Measurements from ENCODE around the gene WDR76.
"Not testable (repeated sequence)": the region's sequence is repeated elsewhere in the genome, so short reads cannot be mapped to it uniquely, and the experiment has no call there.

The WDR76 gene

DNA sequence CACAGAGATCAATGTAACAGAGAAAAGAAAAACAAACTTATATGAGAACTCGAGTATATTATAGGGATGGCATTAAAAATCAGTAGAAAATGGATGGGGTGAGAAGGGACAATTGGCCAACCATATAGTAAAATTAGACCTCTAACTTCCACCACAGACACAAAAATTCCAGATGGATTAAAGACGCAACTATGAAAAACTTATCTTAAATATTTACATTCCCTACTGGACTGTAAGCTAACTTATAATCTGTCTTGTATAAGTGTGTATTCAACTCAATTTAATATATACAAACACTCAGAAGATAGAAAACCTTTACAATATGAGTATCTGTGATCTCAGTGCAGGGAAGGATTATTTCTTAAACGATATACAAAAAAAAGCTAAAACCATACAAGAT is 5.3 kb upstream of the WDR76 start:
- DNase-seq (ENCODE audit: low read depth), result no peak

DNA sequence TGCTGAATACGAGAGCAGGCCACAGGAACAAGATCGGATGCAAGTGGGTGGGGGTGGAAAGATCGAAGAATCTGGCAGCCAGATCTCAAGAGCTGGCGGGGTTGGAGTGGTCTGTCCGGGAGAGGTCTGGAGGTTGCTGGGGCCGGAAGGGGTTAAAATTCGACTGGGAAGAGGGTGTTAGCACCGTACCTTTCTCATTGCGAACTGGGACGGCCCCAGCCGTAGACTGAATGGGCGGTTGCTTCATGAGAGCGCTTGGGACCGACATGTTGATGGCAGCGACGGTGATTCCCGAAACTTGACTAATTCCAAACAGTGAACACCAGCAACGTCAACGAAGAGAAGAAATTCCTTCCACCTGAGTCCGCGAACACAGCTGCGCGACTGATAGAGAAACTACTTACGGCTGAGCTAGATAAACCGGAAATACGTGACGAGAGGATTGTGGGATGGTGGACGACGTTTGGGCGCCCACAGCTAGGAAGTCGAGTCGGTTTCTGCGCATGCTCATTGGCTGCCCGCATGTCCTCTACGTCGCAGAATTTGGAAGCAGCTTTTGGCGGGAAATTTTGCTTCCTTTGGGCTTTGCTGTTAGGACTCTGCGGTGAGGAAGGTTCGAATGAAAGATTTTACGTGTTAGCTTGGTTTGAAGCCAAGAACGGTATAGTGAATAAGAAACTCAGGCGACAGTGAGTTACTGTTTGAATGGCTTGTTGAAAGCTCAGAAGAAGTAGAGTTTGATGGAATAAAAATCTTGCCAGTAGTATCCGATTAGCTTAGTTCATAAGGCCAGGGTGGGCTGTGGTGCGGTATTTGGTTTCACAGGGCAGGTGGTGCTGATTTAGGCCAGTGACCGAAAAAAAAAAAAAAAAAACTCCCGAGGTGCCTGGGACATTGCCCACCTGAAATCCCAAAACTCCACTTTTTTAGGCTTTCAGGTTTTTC is 2.2 kb upstream of the WDR76 start, which contains the start of gene MFAP1:
Gene MFAP1, minus strand, starts transcription at position 389 of the 945 bp plus-strand sequence. Its CDS starts 121 bp downstream, at position 268.
- DNase-seq (ENCODE audit: low read depth), result peak; percentile 92

DNA sequence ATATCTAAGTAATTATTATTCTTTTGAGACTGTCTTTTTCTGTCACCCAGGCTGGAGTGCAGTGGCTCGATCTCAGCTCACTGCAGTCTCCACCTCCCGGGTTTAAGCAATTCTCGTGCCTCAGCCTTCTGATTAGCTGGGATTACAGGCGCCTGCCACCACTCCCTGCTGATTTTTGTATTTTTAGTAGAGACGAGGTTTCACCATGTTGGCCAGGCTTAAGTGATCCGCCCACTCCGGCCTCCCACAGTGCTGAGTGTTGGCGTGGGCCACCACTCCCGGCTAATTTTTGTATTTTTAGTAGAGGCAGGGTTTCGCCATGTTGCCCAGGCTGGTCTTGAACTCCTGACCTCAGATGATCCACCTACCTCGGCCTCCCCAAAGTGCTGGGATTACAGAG is 1.5 kb upstream of the WDR76 start:
- DNase-seq (ENCODE audit: low read depth), result not testable (repeated sequence)

DNA sequence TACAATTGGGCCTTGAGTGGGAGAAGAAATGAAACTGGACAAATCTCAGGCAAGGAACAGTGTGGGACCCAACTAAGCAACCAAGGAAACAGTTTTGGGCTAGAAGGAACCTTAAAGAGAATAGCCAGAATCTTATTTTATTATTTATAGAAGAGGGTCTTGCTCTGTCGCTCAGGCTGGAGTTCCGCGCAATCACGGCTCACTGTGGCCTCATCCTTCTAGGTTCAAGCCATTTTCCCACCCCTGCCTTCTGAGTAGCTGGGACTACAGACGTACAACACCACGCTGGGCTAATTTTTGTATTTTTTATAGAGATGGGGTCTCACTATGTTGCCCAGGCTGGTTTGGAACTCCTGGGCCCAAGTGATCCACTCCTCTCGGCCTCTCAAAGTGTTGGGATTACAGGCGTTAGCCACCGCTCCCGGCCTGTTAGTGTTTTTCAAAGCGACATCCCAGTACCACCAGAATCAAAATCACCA is 734 bp upstream of the WDR76 start:
- no peak for DNase-seq (ENCODE audit: low read depth)

DNA sequence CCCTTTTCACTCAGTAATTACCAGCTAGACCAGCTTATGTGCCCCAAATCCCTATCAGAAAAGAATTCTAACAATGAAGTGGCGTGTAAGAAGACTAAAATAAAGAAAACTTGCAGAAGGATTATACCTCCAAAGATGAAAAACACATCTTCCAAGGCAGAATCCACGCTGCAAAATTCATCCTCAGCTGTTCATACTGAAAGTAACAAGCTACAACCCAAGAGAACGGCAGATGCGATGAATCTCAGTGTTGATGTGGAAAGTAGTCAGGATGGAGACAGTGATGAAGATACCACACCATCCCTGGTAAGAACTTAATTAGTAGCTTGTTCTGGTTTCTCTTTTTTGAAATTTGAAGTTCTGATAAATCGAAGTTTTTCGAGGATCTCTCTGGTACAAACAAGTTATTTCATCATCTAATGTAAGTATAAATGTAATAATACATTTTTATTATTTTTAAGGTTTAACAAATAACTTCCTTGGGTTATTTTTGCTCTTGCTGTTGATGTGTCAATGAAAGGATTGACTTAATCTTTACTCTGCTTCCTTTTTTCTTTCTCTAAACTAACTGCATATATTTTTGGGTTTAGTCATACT is 1.4 kb downstream of the WDR76 start:
- no peak for DNase-seq (ENCODE audit: low read depth)

DNA sequence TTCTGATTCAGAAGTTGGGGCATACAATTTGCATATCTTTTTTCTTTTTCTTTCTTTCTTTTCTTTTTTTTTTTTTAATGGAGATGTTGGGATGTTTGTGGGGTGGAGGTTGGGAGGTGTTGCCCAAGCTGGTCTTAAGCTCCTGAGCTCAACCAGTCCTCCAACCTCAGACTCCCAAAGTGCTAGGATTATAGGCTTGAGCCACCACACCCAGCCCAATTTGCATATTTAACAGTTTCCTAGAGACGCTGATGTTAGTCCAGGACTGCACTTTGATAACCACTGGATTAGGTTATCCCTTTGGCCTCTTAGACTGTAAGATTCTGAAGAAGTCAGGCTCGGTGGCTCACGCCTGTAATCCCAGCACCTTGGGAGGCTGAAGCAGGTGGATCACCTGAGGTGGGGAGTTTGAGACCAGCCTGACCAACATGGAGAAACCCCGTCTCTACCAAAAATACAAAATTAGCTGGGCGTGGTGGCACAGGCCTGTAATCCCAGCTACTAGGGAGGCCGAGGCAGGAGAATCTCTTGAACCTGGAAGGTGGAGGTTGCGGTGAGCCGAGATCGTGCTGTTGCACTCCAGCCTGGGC is 3.2 kb downstream of the WDR76 start:
- not testable (repeated sequence) for DNase-seq (ENCODE audit: low read depth)

DNA sequence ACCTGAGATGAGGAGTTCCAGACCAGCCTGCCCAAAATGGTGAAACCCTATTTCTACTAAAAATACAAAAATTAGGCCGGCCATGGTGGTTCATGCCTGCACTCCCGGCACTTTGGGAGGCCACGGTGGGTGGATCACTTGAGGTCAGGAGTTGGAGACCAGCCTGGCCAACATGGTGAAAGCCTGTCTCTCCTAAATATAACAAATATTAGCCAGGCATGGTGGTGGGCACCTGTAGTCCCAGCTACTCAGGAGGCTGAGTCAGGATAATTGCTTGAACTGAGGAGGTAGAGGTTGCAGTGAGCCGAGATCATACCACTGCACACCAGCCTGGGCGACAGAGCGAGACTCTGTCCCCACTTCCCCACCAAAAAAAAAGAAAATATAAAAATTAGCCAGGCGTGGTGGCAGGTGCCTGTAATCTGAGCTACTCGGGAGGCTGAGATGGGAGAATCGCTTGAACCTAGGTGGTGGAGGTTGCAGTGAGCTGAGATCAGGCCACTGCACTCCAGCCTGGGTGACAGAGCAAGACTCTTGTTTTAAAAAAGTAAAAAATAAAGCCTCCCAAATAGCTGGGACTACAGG is 4.0 kb downstream of the WDR76 start:
- DNase-seq (ENCODE audit: low read depth), result not testable (repeated sequence)

DNA sequence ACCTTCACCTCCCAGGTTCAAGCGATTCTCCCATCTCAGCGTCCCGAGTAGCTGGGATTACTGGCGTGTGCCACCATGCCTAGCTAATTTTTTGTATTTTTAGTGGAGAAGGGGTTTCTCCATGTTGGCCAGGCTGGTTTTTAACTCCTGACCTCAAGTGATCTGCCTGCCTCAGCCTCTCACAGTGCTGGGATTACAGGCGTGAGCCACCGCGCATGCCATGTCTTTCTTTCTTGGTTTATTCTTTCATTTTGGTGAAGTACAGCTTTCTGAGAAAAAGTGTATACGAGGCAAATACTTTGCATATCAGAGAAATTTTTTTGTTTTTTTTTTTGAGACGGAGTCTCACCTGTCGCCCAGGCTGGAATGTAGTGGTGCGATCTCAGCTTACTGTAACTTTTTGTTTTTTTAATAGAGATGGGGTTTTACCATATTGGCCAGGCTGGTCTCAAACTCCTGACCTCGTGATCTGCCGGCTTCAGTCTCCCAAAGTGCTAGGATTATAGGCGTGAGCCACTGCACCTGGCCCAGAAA is 4.8 kb downstream of the WDR76 start:
- not testable (repeated sequence) for DNase-seq (ENCODE audit: low read depth)

DNA sequence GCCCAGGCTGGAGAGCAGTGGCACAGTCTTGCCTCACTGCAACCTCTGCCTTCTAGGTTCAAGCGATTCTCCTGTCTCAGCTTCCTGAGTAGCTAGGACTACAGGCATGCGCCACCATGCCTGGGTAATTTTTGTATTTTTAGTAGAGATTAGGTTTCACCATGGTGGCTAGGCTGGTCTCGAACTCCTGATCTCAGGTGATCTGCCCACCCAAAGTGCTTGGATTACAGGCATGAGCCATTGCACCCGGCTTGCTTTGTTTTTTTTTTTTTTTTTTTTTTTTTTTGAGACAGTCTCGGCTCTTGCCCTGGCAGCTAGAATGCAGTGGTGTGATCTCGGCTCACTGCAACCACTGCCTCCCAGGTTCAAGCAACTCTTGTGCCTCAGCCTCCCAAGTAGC is 5.7 kb downstream of the WDR76 start:
- not testable (repeated sequence) for DNase-seq (ENCODE audit: low read depth)

DNA sequence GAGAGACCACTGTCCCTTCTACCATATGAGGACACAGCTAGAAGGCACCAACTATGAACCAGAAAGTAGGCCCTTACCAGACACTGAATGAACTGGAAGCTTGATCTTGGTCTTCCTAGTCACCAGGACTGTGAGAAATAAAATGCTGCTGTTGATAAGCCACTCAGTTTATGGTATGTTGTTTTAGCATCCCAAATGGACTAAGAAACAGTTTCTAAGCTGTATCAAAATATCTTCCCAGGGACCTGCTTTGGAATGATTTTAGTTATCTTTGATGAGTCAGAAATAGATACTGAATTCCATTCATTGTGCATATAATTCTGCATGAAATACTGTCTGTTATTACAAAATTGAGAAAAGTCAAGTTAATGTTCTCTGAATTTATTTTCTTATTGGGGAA is 18.6 kb downstream of the WDR76 start:
- DNase-seq (ENCODE audit: low read depth), result no peak

DNA sequence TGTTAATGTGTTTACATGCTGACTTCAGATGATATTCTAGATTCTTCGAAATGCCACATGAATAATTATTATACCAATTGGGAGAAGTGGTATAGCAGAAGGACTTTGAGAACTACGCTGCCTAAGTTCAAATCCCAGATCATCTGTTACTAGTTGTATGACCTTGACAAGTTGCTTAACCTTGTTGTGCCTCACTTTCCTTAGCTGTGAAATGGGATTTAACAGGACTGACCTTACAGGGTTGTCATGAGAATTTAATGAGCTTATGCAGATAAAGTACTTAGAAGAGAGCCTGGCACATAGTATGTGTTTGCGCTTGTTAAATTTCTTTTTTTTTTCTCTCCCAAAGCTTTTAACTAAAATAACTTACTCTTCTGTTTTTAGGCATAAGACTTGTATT is 24.4 kb downstream of the WDR76 start:
- DNase-seq (ENCODE audit: low read depth), result no peak

DNA sequence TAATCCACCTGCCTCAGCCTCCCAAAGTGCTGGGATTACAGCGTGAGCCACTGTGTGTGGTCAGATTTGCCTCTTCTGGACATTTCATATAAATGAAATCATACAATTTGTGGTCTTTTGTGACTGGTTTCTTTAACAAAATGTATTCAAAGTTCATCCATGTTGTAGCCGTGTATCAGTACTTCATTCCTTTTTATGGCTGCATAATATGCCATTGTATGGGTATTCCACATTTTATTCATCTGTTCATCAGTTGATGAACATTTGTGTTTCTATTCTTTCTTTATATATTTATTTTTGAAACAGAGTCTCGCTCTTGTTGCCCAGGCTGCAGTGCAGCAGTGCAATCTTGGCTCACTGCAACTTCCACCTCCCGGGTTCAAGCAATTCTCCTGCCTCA is 25.8 kb downstream of the WDR76 start:
- no peak for DNase-seq (ENCODE audit: low read depth)

DNA sequence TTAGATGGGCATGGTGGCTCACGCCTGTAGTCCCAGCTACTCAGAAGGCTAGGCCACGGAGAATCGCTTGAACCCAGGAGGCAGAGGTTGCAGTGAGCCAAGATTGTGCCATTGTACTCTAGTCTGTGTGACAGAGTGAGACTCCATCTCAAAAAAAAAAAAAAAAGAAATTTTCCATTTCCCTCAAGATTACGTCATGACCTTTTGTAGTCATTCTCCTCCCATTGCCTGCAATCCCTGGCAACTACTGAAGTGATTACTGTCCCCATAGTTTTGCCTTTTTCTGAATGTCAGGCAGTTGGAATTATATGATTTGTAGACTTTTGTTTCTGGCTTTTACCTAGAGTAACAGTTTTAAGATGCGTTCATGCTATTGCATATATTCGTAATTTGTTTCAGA is 28.0 kb downstream of the WDR76 start:
- DNase-seq (ENCODE audit: low read depth), result no peak

DNA sequence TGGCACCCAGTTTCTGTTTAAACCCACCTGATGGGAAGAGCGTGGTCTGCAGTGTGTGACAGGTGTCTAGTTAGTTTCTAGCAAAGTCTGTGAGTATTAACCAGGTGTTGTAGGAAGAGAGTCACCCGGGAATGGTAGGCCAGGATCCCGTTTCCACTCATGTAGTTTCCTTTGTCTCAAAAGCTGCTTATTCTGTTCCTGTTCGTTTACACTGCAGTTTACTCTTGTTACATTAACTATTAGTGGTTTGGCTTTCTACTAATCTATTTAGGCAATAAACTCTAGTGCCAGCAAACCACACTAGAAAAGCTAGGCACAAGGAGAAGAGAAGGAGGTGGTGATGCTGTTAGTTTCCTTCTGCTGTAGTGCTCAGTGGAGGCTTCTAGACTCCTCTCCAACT is 32.7 kb downstream of the WDR76 start:
- no peak for DNase-seq (ENCODE audit: low read depth)

DNA sequence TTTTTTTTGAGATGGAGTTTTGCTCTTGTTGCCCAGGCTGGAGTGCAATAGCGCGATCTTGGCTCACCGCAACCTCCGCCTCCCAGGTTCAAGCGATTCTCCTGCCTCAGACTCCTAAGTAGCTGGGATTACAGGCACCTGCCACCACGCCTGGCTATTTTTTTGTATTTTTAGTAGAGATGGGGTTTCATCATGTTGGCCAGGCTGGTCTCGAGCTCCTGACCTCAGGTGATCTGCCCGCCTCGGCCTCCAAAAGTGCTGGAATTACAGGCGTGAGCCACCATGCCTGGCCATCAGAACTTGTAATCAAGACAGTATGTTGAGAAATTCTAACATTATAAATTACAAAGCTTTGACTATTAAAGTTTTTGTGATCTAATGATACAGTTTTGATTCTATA is 39.8 kb downstream of the WDR76 start:
- not testable (repeated sequence) for DNase-seq (ENCODE audit: low read depth)

DNA sequence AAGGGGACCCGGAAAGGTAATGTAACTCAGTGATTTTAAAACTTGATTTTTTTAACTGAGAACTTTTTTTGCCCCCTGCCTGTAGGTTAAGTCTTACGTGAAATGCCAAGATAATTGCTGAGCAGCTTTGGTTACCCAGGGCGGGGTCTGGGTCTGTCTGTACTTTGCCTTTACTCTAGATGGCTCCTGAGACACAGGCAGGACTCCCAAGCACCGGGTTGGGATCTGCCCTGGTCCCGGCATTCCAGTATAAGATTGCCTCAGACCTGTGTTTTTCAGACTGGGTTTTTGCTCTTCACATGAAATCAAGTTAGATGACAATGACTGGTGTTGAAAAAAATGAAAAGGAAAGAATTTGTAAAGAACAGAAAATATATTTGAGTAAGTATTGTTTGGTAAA is 40.3 kb downstream of the WDR76 start:
- no peak for DNase-seq (ENCODE audit: low read depth)

DNA sequence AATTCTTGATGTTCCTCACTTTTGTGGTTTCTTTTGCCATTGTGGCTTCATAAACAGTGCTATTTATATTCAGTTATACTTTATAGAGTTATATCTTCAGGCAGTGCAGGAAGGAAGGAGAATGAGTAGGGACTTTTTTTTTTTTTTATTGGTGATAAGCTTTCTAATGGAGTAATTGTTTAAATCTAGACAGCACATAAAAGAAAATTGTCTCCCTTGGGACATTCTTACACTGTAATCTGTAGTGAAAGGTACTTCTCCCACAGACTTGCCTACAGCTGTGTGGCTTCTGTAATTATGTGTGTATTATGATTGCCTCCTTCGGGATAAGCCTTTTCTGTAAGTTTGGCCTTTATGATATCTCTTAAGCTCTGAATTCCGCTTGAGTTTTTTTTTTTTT is 41.6 kb downstream of the WDR76 start:
- no peak for DNase-seq (ENCODE audit: low read depth)

DNA sequence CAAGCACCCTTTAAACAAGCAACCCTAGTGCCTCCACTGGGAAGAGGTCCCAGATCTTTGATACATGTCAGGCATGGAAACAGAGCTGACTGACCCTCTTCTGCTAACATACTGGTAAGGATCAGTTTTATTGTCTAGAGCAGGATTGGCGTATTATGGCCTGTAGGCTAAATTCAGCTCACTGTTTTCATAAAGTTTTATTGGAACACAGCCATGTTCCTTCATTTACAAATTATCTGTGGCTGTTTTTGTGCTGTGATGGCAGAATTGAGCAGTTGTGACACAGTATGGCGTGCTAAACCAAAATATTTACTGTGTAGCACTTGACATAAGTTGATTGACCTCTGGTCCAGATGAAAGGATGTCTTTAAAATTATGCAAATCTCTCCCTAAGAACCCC is 45.0 kb downstream of the WDR76 start:
- no peak for DNase-seq (ENCODE audit: low read depth)

DNA sequence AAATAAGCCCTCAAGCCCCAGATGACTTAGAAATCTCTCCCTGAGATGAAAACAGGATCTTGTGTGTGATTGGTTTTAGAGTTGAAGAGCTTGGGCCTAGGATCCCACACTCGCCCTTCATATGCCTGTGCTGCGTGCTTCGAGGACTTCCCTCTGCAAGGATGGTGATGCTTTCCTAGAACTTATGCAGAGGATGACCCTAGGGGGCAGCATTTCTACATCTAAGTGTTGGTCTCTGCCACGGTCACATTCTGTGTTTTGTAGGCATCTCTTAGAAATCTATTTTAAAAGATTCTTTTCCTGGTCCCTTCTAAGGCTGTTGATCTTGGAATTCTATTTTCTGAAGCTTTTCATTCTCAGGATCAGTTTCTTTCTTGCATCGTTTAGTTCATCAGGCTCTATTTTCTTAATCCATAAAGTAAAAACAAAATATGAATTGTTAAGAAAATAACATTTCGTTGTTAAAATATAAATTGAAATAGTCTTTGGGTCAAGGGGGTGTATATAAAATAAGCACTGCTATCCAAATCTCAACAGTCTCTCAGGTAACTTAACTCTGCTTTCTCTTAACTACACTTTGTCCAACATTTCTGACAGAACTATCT is 45.7 kb downstream of the WDR76 start:
- peak; percentile 46 for DNase-seq (ENCODE audit: low read depth)

DNA sequence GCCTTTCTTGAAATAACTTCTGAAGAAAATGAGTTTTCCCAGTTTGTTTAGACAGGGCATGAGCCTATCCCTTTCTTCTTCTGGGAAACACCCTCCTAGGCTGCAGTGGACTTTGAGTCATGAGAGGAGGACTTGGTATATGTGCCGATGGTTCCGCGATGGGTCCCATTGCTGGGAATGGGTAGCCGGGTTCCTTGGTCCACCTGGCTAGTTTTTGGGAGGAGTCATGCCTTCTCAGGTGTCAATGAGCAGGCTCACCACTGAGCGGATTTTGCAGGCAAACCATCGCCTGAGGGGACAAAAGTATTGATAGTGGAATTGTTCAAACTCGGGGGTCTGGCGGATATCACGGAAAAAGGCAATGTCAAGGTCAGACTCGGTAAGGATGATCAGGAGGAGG is 46.8 kb downstream of the WDR76 start:
- DNase-seq (ENCODE audit: low read depth), result no peak

DNA sequence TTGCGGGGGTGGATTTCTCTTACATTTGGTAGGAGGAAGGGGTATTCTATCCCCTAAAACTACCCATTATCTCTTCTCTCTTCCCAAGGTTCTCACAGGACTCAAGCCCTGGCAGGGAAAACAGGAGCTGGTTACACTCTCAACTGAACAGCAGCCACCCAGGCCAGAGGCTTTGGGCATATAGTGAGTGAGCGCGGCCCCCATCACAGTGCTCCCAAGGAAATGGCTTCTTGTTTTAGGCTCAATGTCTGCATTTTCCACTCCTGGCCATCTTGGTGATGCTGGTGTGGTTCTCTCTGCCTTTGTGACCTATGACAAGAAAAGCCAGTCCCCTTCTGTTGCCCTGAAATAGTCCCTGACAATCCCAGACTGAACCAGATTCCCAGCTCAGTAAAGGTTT is 50.1 kb downstream of the WDR76 start:
- no peak for DNase-seq (ENCODE audit: low read depth)

DNA sequence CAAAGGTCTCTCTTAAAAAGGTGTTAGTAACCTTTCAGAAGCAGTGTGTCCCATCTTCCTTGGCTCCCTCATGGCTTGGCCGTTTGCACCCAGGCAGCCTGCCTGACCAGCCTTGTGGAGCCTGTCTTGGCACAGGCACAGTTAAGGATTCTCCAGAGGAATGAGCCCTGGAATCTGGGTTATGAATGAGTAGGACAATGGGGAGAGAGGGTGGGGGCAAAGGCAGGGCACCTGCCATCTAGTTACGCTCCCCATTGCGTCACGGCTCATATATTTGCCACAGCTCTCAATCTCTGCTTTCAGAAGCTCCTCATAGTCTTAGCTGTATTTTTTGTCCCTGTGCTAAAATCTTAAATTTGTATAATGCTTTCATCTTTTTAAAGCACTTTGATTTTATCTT is 50.6 kb downstream of the WDR76 start:
- DNase-seq (ENCODE audit: low read depth), result no peak
